ENCODE data around the gene PPP5C. TPM values are rescaled to one million over a fixed set of nuclear protein-coding genes. Genes with fewer than 3 reads are reported as not detected.

The PPP5C gene
- total and polyA plus RNA-seq, 2 of the 13 experiments (the other 11 are each of a cell fraction or from before 2014, with no cell fraction given): 41.6 to 67.9 TPM

DNA sequence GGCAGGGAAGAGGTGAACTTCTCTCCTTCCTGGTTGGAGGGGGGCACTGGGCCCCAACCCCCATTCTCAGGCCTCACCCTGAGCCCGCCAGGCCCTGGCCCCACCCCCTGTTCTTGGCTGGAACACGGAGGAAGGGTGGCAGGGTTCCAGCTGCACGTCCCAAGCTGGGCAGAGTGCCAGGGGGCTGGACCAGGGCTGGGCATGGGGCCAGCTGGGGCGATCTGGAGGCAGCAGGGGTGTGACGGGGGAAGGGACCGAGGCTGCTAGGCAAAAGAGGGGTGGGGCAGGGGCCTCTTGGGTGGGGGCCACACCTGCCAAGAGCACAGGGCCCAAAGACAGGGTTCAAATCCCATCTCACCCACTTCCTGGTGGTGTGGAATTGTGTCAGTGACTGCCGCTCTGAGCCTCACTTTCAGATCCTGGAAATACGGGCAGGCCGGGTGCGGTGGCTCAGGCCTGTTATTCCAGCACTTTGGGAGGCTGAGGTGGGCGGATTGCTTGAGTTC, 47.8 kb upstream of the PPP5C start (continued):
- TF ChIP-seq, protein P1, sequence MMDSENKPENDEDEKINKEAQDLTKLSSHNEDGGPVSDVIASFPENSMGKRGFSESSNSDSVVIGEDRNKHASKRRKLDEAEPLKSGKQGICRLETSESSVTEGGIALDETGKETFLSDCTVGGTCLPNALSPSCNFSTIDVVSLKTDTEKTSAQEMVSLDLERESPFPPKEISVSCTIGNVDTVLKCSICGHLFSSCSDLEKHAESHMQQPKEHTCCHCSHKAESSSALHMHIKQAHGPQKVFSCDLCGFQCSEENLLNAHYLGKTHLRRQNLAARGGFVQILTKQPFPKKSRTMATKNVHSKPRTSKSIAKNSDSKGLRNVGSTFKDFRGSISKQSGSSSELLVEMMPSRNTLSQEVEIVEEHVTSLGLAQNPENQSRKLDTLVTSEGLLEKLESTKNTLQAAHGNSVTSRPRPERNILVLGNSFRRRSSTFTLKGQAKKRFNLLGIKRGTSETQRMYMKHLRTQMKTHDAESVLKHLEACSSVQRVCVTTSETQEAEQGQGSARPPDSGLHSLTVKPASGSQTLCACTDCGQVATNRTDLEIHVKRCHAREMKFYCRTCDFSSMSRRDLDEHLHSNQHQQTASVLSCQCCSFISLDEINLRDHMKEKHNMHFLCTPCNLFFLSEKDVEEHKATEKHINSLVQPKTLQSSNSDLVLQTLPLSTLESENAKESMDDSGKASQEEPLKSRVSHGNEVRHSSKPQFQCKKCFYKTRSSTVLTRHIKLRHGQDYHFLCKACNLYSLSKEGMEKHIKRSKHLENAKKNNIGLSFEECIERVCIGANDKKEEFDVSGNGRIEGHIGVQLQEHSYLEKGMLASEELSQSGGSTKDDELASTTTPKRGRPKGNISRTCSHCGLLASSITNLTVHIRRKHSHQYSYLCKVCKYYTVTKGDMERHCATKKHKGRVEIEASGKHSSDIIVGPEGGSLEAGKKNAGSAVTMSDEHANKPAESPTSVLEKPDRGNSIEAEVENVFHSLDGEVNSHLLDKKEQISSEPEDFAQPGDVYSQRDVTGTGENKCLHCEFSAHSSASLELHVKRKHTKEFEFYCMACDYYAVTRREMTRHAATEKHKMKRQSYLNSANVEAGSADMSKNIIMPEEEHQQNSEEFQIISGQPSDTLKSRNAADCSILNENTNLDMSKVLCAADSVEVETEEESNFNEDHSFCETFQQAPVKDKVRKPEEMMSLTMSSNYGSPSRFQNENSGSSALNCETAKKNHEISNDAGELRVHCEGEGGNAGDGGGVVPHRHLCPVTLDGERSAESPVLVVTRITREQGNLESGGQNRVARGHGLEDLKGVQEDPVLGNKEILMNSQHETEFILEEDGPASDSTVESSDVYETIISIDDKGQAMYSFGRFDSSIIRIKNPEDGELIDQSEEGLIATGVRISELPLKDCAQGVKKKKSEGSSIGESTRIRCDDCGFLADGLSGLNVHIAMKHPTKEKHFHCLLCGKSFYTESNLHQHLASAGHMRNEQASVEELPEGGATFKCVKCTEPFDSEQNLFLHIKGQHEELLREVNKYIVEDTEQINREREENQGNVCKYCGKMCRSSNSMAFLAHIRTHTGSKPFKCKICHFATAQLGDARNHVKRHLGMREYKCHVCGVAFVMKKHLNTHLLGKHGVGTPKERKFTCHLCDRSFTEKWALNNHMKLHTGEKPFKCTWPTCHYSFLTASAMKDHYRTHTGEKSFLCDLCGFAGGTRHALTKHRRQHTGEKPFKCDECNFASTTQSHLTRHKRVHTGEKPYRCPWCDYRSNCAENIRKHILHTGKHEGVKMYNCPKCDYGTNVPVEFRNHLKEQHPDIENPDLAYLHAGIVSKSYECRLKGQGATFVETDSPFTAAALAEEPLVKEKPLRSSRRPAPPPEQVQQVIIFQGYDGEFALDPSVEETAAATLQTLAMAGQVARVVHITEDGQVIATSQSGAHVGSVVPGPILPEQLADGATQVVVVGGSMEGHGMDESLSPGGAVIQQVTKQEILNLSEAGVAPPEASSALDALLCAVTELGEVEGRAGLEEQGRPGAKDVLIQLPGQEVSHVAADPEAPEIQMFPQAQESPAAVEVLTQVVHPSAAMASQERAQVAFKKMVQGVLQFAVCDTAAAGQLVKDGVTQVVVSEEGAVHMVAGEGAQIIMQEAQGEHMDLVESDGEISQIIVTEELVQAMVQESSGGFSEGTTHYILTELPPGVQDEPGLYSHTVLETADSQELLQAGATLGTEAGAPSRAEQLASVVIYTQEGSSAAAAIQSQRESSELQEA (CRISPR knock-in tag; IDR thresholded peaks at IDR 0.05; ENCODE audit: not compliant biosample characterization): no peak
- TF ChIP-seq, protein P2, sequence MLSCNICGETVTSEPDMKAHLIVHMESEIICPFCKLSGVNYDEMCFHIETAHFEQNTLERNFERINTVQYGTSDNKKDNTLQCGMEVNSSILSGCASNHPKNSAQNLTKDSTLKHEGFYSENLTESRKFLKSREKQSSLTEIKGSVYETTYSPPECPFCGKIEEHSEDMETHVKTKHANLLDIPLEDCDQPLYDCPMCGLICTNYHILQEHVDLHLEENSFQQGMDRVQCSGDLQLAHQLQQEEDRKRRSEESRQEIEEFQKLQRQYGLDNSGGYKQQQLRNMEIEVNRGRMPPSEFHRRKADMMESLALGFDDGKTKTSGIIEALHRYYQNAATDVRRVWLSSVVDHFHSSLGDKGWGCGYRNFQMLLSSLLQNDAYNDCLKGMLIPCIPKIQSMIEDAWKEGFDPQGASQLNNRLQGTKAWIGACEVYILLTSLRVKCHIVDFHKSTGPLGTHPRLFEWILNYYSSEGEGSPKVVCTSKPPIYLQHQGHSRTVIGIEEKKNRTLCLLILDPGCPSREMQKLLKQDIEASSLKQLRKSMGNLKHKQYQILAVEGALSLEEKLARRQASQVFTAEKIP (CRISPR knock-in tag; IDR thresholded peaks at IDR 0.05; ENCODE audit: borderline replicate concordance): no peak
- TF ChIP-seq PAX8 (CRISPR knock-in tag; IDR thresholded peaks at IDR 0.05; ENCODE audit: borderline replicate concordance): no peak
- peak; percentile 52; the same call in 1 of the 2 replicates for TF ChIP-seq ZNF281 (CRISPR knock-in tag; IDR thresholded peaks at IDR 0.05; ENCODE audit: borderline replicate concordance)
- TF ChIP-seq JUND (CRISPR knock-in tag; IDR thresholded peaks at IDR 0.05): no peak
- TF ChIP-seq ZNF746 (CRISPR knock-in tag; IDR thresholded peaks at IDR 0.05): peak; percentile 51; the same call in 1 of the 2 replicates
- TF ChIP-seq, protein P3, sequence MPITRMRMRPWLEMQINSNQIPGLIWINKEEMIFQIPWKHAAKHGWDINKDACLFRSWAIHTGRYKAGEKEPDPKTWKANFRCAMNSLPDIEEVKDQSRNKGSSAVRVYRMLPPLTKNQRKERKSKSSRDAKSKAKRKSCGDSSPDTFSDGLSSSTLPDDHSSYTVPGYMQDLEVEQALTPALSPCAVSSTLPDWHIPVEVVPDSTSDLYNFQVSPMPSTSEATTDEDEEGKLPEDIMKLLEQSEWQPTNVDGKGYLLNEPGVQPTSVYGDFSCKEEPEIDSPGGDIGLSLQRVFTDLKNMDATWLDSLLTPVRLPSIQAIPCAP (CRISPR knock-in tag; IDR thresholded peaks at IDR 0.05; ENCODE audit: low read depth): no peak
- no peak for TF ChIP-seq ZKSCAN1 (IDR thresholded peaks at IDR 0.05; ENCODE audit: low read length)
- no peak for TF ChIP-seq ZNF382 (CRISPR knock-in tag; IDR thresholded peaks at IDR 0.05; ENCODE audit: borderline replicate concordance)
- TF ChIP-seq ZNF30 (CRISPR knock-in tag; IDR thresholded peaks at IDR 0.05): no peak
- TF ChIP-seq AKAP8 (CRISPR knock-in tag; IDR thresholded peaks at IDR 0.05): no peak
- TF ChIP-seq, protein P4, sequence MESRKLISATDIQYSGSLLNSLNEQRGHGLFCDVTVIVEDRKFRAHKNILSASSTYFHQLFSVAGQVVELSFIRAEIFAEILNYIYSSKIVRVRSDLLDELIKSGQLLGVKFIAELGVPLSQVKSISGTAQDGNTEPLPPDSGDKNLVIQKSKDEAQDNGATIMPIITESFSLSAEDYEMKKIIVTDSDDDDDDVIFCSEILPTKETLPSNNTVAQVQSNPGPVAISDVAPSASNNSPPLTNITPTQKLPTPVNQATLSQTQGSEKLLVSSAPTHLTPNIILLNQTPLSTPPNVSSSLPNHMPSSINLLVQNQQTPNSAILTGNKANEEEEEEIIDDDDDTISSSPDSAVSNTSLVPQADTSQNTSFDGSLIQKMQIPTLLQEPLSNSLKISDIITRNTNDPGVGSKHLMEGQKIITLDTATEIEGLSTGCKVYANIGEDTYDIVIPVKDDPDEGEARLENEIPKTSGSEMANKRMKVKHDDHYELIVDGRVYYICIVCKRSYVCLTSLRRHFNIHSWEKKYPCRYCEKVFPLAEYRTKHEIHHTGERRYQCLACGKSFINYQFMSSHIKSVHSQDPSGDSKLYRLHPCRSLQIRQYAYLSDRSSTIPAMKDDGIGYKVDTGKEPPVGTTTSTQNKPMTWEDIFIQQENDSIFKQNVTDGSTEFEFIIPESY (CRISPR knock-in tag; IDR thresholded peaks at IDR 0.05): 0 out of 2 replicates have a peak, but pooled peaks have one; percentile 7
- TF ChIP-seq ZNF589 (CRISPR knock-in tag; conservative IDR thresholded peaks at IDR 0.05): no peak
